Stimulated activated CD4-positive, alpha-beta T cell treated with anti-CD3 and anti-CD28 coated beads, Interleukin-12 subunit alpha, Interleukin-12 subunit beta, amount 100 ng/mL, for 24 hours (primary cell): ENCODE measurements around the gene SLC7A10.
"Not testable (repeated sequence)": the region's sequence is repeated elsewhere in the genome, so short reads cannot be mapped to it uniquely, and the experiment has no call there.

ENCODE experiments used
- DNase-seq, 2 experiments: peaks; one replicate each; pipeline ENCODE4 v3.0.0-alpha.2; 2020; ENCODE audit warnings: low read depth in 2 of 2

The SLC7A10 gene

DNA sequence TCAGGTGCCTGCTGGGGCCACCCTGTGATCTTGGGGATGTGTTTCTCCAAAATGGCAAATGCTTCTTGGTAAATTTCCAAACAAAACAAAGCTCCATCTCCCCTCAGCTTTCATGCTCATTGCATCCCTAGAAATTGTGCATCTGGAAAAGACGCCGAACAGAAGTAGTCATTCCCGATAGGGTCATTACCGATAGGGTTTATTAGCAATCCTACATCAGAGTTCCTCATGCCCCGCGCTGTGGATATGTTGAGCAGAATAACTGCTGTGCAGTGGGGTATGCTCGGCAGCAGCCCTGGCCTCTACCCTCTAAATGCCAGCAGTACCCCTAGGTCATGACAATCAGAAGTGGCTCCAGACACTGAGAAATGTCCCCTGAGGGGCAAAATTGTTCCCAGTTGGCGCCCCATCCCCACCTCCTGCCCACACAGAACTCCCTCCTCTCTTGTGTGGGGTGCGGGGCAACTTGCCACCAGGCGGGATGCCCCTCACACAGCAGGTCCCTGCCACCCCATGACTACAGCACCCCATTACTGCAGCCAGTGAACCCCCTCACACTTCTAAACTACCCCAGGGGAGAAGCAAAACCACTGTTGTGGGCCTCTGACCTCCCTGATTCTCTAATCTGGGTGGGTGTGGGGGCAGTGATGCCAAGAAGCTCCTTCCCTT, 13.0 kb upstream of the SLC7A10 start:
- DNase-seq = no peak

DNA sequence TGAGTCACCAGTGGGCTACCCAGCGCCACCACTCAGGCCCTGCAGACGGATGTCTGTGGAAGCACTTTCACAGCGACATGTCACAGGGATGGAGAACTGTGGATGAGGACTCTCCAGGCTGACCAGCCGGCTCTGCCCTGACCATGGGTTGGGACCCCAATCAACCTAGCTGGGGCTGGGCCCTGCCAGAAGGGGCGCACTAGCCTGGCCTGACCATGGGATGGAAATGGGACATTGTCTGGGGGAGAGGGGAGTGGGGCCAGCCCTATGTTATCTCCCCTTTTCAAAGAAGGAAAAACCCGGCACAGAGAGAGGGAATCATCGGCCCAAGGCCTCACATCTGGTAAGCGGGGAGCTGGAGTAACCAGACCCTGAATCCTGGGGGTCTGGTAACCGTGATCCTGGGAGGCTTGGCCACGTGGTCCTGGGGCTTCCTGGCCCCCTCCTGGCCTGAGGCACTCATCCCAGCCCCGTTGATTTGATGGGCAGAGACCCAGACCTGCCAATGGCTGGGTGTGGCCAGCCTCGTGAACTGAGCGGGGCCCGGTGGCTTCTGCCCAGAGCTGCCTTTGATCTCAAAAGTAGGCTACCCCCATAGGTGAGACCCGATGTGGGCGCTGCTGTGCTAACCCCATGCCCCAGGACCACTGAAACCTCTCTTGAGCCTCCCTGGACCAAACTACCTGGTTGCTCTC, 11.2 kb upstream of the SLC7A10 start:
- no peak for DNase-seq

DNA sequence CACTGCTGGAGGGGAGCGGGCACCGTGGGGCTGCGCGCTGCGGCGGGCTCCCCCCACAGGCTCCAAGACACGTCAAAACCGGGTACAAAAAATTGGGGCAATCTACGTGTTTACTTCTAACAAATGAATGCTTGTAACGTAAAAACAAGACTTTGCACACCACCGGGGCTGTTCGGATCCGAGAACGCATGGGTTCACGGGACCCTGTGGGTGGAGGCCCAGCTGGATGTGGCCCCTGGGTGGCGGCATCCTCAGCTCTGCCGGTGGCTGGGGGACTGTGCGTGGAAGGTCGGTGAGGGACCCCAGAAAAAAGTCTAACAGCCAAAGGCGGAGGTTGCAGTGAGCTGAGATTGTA, 10.3 kb upstream of the SLC7A10 start:
- DNase-seq = no peak

DNA sequence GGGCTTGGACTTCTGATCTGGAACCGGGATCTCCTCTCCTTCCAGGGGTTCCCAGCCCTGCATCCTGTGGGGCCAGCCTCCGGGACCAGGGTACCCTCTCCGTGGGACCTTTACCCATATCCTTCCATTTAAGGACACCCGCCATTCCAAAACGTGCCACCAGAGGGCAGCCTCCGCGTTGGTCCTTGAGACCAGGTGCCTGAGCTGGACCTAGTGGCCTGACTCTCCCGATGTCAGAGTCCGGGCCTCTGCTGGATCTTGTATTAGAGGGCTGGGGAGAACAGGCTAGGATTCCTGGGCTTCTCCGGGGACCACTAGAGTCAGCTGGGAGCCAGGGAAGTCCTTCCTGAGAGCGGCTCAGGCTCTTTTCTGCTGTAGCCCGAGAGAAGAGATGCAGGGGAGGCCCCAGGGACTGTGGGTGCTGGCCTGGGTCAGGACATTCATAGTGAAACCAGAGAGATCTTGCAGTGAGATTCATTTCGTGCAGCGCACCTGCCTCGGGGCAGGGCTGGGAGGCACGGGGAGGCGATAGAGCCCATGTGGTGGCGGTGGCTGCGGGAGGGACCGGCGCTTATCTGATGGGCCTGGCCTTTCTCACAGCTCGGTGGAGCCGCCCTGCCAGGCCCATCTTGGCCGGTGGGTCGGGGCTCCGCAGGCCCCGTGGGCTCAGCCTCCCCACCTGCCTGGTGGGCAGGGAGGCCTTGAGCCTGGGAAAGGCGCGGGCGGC, 9.8 kb upstream of the SLC7A10 start:
- peak; percentile 59 to 87 for DNase-seq

DNA sequence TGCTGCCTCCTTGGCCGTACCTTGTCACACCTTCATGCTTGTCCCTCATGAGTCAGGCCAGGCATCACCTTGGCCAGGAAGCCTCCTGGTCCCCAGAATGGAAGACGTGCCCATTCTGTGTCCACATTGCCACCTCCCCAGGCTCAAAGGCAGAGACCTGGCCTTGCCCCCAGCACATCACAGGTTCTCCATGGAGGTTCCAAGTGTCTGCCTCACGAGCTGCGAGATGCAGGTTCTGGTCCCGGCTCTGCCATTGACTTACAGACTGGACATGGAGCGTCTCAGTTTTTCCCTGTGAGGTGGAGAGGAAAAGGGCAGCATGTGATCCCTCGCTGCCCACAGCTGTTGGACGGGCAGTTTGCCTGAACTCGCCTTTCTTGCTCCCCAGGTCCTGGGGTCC, 9.1 kb upstream of the SLC7A10 start:
- DNase-seq = no peak

DNA sequence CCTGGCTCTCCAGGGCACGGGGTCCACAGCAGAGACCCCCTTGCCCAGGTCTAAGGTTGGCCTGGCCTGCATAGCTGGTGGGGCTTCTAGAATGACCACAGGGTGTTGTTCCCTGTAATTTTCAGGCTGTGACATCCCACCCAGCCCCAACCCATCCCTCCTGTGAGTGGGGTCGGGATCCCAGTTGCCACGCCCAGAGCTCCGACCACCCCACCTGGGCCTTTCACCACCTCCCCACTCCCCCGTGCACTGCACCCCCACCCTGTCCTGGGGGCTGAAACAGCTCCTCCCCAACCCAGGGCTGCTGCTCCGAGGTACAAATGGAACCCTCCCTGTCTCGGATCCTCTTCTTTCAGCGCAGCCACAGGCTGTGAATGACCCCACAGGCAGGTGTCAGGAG, 8.4 kb upstream of the SLC7A10 start:
- DNase-seq = no peak

DNA sequence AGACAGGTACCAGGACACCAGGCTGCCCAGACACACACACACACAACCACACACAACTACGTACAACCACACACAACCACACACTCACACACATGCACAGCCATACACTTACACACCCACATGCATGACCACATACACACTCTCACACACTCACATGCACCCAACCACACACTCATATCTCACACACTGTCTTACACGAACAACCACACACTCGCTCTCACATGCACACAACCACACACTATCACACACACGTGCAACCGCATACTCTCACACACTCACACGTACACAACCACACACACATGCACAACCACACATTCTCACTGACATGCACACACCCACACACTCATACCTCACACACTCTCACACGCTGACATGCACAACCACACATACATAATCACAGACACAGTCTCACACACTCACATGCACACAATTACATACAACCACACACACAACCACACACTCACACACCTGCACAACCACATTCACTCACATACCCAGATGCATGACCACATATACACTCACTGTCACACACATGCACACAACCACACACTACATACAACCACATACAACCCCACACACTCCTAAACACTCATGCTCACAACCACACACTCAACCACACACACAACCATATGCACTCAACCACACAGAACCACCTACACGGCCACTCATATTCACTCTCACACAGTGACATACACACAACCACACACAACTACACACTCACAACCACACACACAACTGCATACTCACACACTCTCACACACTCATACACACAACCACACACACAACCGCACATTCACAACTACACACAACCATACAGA, 7.6 kb upstream of the SLC7A10 start:
- no peak for DNase-seq

DNA sequence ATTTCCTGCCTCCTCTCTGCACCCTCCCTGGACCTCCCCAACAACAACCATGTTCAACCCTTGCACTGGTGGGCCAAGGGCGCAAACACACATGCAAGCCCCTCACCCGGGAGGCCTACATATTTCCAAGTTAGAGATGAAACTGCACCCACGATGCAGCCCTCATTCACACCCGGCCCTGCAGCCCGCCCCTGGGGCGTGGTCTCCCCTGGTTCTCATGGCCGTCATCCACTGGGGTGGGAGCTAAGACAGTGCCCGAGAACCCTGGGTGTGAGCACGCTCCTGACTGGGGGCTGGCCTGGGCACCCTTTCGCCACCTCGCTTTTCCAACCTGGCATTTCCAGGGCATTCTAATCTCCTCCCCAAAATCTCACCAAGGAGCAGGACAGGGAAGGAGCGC, 7.0 kb upstream of the SLC7A10 start:
- DNase-seq = no peak

DNA sequence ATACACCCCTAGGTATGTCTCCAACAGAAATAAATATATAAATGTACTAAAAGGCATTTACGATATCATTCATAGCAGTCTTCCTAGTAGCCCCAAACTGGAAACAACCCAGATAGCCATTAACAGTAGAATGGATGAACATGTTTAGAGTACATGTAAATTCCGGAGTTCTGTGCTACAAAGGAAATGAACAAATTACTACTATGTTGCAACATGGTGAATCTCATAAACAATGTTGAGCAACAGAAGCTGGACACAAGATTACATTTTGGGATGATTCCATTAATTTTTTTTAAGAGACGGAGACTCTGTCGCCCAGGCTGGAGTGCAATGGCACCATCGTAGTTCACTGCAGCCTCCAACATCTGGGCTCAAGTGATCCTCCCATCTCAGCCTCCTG, 5.9 kb upstream of the SLC7A10 start:
- DNase-seq = no peak

DNA sequence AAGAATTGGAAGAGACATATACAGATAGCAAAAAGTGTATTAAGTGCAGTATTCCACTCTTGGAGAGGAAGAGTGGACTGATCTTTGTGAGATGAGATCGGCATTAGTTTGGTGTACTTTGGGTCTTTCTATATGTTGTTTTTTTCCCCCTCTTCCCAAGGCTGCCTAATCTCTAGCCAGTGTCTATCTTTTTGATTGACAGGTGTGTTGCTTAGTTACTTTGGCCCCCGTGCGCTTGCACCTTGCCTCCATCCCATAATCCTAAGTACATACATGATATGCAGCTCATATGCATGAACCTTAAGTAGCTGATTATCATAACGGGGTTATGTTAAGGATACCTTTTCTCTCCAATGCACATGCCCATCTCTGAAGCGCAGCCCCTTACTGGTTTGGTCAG, 4.3 kb upstream of the SLC7A10 start:
- DNase-seq = no peak

DNA sequence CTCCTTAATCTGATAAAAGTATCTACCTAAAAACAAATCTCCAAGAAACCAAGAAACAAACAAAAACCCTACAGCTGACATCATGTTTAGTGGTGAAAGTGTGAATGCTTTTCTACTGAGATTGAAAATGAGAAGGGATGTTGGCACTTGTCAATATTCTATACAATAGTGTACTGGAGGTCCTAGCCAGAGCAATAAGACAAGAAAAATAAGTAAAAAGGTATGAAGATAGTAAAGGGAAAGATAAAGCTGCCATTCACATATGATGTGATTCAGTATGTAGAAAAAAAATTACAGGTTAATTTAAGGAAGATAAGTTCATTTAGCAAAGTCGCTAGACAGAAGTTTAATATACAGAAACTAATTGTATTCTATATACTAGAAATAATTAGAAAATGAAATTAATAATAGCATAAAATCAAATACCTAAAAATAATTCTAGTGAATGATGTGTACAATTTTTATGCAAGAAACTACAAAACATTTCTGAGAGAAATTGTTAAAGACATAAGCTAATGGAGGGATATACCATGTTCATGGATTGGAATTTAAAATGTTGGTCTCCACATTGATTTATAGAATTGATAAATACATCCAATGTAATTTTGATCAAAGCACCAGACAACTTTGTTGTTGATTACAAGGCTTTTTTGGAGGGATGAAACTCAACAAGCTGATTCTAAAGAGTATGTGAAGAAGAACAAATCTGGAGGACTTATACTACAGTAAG, 2.4 kb upstream of the SLC7A10 start:
- DNase-seq = no peak

DNA sequence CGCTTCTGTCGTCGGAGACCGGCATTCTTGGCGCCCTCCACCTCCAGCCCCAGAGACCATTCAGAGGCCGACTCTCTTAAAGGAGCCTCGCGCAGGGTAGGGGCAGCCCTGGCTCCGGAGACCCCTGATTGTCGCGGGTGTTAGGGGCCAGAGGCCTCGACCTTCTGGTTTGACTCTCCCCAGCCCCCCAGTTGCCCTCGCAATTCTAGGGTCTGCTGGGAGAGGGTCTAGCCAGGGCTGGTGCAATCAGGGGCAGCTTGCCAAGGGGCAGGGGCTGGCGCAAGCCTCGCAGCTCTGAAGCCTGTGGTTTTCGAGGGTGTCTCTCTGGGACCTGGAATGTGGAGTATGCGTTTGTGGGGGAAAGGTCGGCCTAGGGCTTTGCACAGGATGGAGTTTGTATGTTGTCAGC, 1.6 kb upstream of the SLC7A10 start:
- no peak for DNase-seq

DNA sequence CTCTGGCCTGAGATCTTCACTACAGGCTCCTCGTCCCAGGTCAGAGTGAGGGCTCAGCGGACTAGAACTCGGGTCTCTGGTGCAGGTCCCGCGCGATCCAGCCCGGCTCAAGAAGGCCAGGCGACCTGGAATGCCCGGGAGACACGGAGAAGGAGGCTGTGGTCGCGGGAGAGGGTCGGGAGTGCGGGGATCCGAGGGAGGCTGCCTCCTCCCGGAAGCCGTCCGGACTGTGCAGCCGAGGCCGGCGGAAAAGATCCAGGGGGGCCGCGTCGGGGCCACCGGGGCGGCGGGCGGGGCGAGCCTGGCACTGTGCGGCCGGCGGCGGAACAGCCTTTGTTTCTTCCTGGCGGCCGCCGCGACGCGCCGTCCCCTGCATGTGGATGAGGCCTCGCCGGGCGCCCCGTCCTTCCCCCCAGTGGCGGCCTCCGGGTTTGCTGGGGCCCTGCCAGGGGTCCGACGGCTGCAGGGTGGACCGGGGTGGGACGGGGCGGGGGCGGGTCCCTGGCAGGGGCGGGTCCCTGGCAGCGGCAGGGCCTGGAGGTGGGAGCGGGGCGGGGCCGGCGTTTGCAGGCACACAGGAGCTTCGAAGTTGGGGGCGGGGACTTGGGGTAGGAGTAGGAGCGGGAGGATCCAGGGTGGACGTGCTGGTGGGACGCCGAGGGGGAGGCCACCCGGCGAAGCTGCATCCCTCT, 1.0 kb upstream of the SLC7A10 start:
- DNase-seq = no peak

DNA sequence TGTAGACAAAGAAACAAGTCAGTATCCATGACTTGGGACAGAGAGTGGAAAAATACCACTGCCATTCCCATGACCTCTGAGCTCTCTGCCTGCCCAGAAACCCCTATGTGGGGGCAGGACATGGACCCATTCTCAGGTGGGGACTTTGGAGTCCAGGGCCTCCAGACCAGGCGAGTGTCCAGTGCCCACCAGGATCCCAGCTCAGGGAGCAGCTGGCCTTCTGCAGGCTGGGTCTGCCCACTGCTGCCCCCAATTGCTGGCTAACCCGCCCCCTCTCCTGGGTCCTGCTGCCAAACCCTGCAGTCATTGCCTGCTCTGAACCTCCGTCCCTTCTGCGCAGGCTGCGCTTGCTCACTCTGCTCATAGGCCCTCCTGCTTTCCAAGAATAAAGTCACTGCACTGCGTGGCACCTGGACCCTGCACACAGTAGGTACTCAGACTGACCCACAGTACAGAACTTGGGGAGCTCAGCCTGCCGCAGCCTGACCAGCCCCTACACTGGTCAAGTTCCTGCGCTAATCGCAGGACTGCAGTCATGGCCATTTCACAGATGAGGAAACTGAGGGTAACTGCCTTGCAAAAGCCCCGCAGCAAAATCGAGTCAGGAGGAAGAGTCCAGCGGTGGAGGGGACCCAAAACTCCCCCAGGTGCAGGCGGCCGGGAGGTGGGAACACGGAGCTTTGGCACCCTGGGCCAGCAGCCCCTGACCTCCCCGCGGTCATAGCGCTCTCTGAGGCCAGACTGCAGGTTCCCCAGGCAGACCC, 774 bp downstream of the SLC7A10 start:
- DNase-seq = no peak

DNA sequence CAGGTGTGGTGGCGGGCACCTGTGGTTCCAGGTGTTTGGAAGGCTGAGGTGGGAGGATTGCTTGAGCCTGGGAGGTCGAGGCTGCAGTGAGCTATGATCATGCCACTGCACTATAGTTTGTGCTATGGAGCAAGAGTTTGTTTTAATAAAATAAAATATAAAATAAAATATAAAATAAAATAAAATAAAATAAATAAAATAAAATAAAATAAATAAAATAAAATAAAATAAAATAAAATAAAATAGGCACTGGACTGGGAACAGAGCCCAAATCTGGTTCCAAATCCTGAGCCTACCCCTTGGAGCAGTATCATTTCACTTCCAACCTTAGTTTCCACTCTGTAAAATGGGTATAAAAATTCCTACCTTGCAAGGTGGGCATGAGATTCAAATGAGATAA, 3.4 kb downstream of the SLC7A10 start:
- not testable (repeated sequence) for DNase-seq

DNA sequence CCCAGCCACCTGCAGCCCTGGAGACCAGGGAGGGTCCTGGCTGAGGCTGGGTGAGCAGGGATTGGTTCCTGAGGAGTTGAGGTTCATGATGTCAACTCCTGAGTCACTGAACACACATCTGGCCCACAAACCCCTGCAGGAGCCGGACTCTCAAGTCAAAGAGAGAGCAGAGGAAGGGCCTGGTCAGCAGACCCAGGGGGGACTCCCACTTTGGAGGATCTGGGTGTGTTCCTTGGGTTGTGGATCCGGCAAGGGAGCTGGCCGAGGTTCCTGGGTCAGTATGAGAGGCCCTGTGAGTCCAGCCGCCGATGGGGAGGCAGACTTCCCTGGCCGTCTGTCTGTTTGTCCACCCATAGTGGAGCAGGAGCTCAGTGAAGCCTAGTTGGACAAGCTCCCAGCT, 4.0 kb downstream of the SLC7A10 start:
- no peak for DNase-seq

DNA sequence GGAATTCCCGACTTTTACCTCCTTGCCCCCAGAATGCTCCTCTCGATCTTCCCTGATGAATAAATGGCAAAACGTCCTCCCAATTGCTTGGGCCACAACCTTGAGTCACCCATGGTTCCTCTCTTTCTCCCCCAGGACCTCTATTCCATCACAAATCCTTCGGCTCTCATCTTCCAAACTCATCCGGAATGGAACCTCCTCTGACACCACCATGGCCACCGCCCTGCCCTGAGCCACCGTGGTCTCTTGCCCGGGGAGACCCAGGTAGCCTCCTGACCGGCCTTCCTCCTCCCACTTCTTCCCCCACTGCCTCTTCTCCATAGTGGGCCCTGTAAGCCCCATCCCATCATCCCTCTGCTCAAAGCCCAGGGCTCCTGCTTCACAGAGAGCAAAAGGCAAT, 4.9 kb downstream of the SLC7A10 start:
- DNase-seq = no peak

DNA sequence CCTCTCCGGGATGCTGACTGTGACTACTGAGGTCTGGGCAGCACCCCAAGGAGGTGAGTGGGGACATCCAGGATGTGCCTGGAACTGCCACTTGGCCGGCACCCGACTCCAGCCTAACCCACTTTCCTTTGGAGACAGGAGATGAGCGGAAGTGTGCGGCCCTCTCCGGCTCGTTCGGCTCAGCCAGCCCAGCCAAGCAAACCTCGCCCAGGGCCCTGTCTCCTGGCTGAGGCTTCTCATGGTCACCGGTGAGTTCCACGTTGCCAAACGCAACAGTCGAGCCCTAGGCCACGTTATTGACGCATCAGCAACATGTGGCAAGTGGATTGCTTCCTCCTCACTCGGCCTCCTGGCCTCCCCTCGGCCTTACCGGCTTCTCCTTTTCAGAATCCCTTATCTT, 5.5 kb downstream of the SLC7A10 start:
- no peak for DNase-seq

DNA sequence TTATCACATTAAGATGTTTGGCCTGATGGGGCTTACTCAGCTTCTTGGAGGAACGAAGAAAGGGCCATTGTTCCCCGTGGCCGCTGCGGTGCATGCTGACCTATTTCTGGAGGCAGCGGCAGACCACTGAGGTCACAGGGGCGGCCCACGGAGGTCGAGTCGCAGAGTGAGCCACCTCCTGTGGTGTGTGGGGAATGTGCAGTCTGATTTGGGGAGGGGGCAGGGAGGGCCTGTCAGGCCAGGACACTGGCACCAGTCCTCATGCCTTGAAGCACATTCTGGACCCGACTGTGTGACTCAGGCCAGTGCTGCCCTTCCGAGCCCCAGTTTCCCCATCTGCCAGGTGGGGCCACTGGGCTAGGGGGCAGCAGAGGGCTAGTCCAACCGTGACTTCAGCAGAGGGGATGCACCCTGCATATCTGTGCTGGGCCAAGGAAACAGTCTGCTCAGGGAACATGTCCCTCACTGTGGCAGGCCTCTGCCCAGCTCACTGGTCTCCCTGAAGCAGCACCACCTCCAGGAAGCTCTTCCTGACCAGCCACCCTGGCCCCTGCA, 6.3 kb downstream of the SLC7A10 start:
- no peak for DNase-seq

DNA sequence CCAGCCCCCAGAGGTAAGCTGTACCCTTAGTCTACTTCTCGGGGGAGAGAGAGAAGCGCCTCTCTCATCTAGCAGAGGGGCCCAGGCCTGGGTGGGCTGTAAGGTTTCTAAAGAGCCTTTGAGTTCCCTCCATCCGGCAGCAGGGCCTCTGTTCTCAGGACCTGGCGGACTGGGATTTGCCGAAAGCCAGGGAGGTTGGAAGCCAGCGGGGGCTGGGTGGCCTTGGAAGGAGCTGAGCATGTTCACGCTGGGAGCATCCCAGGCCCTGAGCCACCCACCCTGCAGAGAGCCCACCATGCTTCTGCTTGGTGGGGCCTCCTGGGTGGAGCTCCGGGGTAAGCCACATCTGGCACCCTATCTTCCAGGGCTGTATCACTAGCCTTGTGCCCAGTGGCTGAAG, 7.8 kb downstream of the SLC7A10 start:
- DNase-seq = no peak
